ENCODE measurements around the gene GPATCH8. TPM values are rescaled to one million over a fixed set of nuclear protein-coding genes. Genes with fewer than 3 reads are reported as not detected.

GPATCH8 gene
- total and polyA plus RNA-seq, 2 of the 8 experiments (the other 6 are each of a cell fraction or from before 2014, with no cell fraction given) = 20.5 to 58.1 TPM

DNA sequence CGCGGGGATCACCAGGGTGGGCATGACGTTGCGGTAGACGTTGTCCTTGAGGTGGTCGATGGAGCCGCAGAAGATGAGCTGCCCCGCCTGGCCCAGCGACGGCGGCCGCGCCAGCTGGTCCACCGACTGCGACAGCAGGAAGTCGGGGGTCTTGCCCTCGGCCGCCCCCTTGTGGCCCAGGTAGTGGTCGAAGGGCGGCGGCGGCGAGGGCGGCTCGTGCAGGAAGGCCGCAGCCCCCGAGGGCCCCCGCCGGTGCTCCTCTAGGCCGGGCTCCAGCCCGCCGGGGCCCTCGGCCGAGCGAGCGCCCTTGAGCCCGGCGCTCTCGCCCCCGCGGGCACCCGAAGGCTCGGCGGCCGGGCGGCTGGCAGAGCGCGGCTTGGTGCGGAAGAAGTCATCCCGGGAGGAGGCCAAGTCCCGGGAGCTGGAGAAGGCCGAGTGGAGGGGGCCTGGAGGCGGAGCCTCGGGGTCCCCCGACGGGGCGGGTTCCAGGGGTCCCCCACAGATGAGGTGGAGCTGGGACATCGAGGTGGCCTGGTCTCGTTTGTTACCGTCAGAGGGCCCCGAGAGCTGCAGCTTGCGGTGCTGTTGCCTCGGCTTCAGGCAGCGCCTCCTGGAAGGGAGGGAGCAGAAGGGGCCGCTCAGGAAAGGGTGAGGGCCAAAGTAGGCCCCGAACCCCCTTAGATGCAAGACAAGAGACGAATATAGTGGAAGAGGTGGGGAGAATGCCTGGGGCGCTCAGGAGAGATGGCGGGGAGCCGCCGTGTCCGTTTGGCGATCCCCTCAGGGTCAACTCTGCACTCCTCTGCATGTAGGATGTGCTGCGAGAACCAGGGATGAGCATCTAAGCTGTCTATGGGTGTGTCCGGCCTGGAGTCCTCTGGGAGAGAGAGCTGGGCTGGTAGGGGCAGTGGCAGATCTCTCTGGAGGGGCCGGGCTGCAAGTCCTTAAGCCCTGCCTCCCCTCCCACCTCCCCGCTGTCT, 148.3 kb downstream of the GPATCH8 start (continued):
- TF ChIP-seq RAD21 (IDR thresholded peaks at IDR 0.05 in 1 of 2, conservative IDR thresholded peaks at IDR 0.05 in 1 of 2; ENCODE audit: low read depth in 2 of 2, low read length in 2 of 2) (peak; percentile 36 to 54; a peak in 3 of 4 replicates), JUN (IDR thresholded peaks at IDR 0.05; ENCODE audit: low read depth, low read length) (no peak), EZH2 (IDR thresholded peaks at IDR 0.05; ENCODE audit: low read depth, low read length, severe bottlenecking) (no peak), RBBP5 (IDR thresholded peaks at IDR 0.05; ENCODE audit: borderline replicate concordance, low read depth, low read length) (peak; percentile 54; the same call in 1 of the 2 replicates), CREB1 (IDR thresholded peaks at IDR 0.05) (0 out of 2 replicates have a peak, but pooled peaks have one; percentile 22), SP4 (IDR thresholded peaks at IDR 0.05; ENCODE audit: low read length) (no peak), SIRT6 (IDR thresholded peaks at IDR 0.05; ENCODE audit: low read length) (no peak), KDM4A (IDR thresholded peaks at IDR 0.05; ENCODE audit: low read depth, low read length, severe bottlenecking) (peak; percentile 74), BRCA1 (IDR thresholded peaks at IDR 0.05; ENCODE audit: low read depth, low read length) (no peak), TCF12 (IDR thresholded peaks at IDR 0.05; ENCODE audit: low read depth, low read length) (0 out of 2 replicates have a peak, but pooled peaks have one; percentile 40), GTF2F1 (IDR thresholded peaks at IDR 0.05; ENCODE audit: borderline replicate concordance, low read depth, low read length) (no peak), SRF (IDR thresholded peaks at IDR 0.05; ENCODE audit: low read depth, low read length) (no peak), CBX8 (IDR thresholded peaks at IDR 0.05; ENCODE audit: borderline replicate concordance, low read depth, low read length) (no peak), TAF1 (IDR thresholded peaks at IDR 0.05; ENCODE audit: low read depth, low read length) (no peak; the same call in 1 of the 2 replicates), TAF7 (optimal IDR thresholded peaks at IDR 0.05; ENCODE audit: borderline replicate concordance, low read depth, low read length) (peak; percentile 35), YY1 (IDR thresholded peaks at IDR 0.05; ENCODE audit: low read depth, low read length) (peak; percentile 49; the same call in 1 of the 2 replicates), SIN3A (conservative IDR thresholded peaks at IDR 0.05 in 1 of 2, IDR thresholded peaks at IDR 0.05 in 1 of 2; ENCODE audit: low read depth in 1 of 2, low read length in 2 of 2) (peak in 1 of 2 experiments; percentile 83; a peak in 2 of 4 replicates)
- TF ChIP-seq, protein P1, sequence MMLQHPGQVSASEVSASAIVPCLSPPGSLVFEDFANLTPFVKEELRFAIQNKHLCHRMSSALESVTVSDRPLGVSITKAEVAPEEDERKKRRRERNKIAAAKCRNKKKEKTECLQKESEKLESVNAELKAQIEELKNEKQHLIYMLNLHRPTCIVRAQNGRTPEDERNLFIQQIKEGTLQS (IDR thresholded peaks at IDR 0.05; ENCODE audit: insufficient read depth, low read depth, low read length) = no peak
- TF ChIP-seq, protein P2, sequence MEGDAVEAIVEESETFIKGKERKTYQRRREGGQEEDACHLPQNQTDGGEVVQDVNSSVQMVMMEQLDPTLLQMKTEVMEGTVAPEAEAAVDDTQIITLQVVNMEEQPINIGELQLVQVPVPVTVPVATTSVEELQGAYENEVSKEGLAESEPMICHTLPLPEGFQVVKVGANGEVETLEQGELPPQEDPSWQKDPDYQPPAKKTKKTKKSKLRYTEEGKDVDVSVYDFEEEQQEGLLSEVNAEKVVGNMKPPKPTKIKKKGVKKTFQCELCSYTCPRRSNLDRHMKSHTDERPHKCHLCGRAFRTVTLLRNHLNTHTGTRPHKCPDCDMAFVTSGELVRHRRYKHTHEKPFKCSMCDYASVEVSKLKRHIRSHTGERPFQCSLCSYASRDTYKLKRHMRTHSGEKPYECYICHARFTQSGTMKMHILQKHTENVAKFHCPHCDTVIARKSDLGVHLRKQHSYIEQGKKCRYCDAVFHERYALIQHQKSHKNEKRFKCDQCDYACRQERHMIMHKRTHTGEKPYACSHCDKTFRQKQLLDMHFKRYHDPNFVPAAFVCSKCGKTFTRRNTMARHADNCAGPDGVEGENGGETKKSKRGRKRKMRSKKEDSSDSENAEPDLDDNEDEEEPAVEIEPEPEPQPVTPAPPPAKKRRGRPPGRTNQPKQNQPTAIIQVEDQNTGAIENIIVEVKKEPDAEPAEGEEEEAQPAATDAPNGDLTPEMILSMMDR (IDR thresholded peaks at IDR 0.05; ENCODE audit: control extremely low read depth in 1 of 3, insufficient read depth in 1 of 3, low read depth in 1 of 3, low read length in 3 of 3) = peak; percentile 65 to 82 (median 79)

All from H1 (cell line).